ENCODE data around the gene TMBIM6. TPM values are rescaled to one million over a fixed set of nuclear protein-coding genes. Genes with fewer than 3 reads are reported as not detected.
A peak's percentile ranks its signal among the peaks of the same experiment; 100 is the strongest.

The TMBIM6 gene
- total RNA-seq, 2 experiments from 2014 or later, result 437 to 443 TPM

DNA sequence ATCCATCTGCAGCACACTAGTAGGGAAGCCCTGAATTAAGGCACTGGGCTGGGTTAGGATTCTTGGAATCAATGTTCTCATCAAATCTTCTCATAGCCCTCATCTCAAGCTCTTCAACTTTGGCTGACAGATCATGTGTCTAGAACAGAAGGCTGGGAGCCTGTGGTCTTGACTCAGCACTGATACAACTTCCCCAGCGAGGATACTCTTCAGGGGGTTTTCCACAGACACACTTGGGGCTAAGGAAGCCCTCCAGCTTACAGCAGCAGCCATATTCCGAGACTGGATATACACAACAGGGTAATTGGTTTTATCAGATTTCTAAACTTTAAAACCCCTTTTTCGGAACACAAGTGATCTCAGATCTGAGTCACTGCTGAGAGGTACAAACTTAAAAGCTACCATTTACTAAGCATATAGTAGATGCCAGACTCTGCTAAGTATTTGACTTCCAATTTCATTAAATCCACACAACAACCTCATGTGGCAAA is 37.7 kb upstream of the TMBIM6 start:
- ATAC-seq, result peak; percentile 37
- intact Hi-C loops (cut with micrococcal nuclease), result loop anchor here (5.0 kb wide), 1 partner anchor 41 kb away; no protein-coding TSS in a partner anchor
- Mint-ChIP-seq H3K27me3 (no peaks in the 10 kb centered on the region), H3K27ac (peak overlapping the region; percentile 66), H3K4me1 (ENCODE audit: low read depth) (peaks cover 58% of the 10 kb centered on the region), H3K36me3 (ENCODE audit: low read depth) (peaks cover 4% of the 10 kb centered on the region), H3K4me3 (peak overlapping the region; percentile 16), H3K9me3 (no peaks in the 10 kb centered on the region)
- ChIA-PET CTCF (interaction anchor here (0.7 to 19.2 kb wide), 22 partner anchors 12 to 356 kb away, joined by 3 to 556 read pairs (median 5); partner anchors contain the start of genes PRPF40B and TMBIM6), POLR2A (interaction anchor here (0.7 to 2.8 kb wide), 19 partner anchors 8 to 438 kb away, joined by 3 to 24 read pairs (median 5); partner anchors contain the start of genes TMBIM6 and TUBA1C)
- DNase-seq, result peak; percentile 80
- TF ChIP-seq, protein P1, sequence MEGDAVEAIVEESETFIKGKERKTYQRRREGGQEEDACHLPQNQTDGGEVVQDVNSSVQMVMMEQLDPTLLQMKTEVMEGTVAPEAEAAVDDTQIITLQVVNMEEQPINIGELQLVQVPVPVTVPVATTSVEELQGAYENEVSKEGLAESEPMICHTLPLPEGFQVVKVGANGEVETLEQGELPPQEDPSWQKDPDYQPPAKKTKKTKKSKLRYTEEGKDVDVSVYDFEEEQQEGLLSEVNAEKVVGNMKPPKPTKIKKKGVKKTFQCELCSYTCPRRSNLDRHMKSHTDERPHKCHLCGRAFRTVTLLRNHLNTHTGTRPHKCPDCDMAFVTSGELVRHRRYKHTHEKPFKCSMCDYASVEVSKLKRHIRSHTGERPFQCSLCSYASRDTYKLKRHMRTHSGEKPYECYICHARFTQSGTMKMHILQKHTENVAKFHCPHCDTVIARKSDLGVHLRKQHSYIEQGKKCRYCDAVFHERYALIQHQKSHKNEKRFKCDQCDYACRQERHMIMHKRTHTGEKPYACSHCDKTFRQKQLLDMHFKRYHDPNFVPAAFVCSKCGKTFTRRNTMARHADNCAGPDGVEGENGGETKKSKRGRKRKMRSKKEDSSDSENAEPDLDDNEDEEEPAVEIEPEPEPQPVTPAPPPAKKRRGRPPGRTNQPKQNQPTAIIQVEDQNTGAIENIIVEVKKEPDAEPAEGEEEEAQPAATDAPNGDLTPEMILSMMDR (IDR thresholded peaks at IDR 0.05), result no peak

DNA sequence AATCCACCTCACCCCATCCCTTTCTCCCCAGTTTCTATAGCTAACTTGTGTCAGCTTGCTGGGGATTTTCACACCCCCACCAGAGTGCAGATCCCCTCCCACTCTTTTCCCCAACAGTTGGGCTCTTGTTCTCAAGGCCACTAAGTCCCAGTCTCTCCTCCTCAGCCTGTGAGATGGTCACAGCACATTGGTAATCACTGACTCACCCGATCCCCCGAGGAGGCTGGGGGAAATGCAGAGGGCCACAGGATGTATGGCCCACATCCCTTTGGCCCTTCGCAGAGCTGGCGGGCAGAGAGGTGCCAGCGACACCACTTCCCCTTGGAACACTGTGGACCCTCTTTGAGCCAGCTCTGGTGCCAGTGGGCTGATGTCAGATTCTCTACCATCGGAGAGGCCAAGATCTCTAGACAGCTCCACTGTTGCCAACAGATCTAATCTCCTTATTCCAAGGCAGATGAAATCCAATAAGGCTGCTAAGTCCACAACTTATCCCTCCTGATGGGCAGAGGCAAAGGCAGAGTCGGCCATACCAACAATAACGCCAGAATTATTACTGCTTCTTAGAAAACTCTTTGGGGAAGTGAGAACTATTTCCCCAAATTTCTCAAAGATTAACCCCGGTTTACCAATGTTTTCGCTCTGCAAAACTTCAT is 35.8 kb upstream of the TMBIM6 start:
- ChIA-PET CTCF (interaction anchor here (0.7 to 19.2 kb wide), 13 partner anchors 10 to 347 kb away, joined by 3 to 556 read pairs (median 7); partner anchors contain the start of genes PRPF40B and TMBIM6), POLR2A (interaction anchor here (0.6 to 2.2 kb wide), 16 partner anchors 31 to 83 kb away, joined by 3 to 9 read pairs (median 4); partner anchors contain the start of genes PRPF40B and TMBIM6)
- ATAC-seq (peak; percentile 7), DNase-seq (peak; percentile 64)
- Mint-ChIP-seq H3K4me1 (ENCODE audit: low read depth) (peaks cover 46% of the 10 kb centered on the region), H3K9me3 (no peaks in the 10 kb centered on the region), H3K4me3 (peak overlapping the region; percentile 86), H3K36me3 (ENCODE audit: low read depth) (peaks cover 4% of the 10 kb centered on the region), H3K27ac (peak overlapping the region; percentile 82), H3K27me3 (peaks cover 2% of the 10 kb centered on the region)
- TF ChIP-seq, protein P1 (IDR thresholded peaks at IDR 0.05), result no peak
- intact Hi-C loops (cut with micrococcal nuclease), result loop anchor here (2.0 kb wide), 1 partner anchor 61 kb away; no protein-coding TSS in a partner anchor

DNA sequence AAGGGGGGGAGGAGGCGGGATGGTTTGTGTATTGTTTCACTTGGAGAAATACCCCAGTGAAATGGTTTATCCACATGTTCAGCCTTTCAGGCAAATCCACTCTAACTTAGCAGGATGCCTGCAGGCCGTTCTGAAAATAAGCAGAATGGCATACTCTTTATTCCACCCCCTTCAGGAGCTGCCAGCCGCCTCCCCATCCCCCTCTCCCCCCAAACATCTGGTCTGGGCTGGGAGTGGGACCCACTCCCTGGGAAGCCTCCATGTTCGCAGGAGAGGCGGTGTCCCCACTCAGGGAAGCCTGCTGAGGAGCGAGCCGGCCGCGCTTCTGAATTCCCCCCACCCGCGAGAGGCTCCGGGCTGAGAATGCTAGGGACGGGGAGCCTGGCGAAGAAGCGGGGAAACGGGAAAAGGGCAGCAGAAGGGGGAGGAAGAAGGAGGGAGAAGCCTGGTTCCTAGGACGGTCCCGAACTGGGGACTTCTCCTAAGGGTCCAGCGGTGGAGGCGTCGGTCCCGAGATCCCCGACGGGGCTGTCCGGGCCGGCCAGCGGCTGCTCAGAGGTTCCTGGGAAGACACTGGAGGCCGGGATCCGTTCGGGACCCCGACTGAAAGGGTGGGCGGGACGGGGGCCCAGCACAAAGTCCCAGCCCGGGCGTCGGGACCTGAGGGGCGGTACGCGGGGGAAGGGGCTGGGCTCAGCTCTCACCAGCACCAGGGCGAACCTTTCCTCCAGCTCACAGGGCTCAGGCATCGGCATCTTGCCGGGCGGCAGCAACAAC is 34.8 kb upstream of the TMBIM6 start:
- Mint-ChIP-seq H3K4me1 (ENCODE audit: low read depth) (peaks cover 46% of the 10 kb centered on the region), H3K4me3 (peak overlapping the region; percentile 86), H3K27ac (peak overlapping the region; percentile 82), H3K9me3 (no peaks in the 10 kb centered on the region), H3K27me3 (peaks cover 10% of the 10 kb centered on the region), H3K36me3 (ENCODE audit: low read depth) (peaks cover 4% of the 10 kb centered on the region)
- POLR2A ChIA-PET, result interaction anchor here (0.6 to 2.2 kb wide), 15 partner anchors 17 to 84 kb away, joined by 3 to 9 read pairs (median 3); partner anchors contain the start of genes PRPF40B and TMBIM6
- TF ChIP-seq, protein P1 (IDR thresholded peaks at IDR 0.05), result no peak
- CTCF ChIA-PET, result interaction anchor here (0.8 to 19.2 kb wide), 13 partner anchors 8 to 133 kb away, joined by 3 to 556 read pairs (median 7); partner anchors contain the start of genes PRPF40B and TMBIM6
- ATAC-seq (peak; percentile 16), DNase-seq (peak; percentile 36)
- intact Hi-C loops (cut with micrococcal nuclease), result loop anchor here (2.0 kb wide), 1 partner anchor 62 kb away; no protein-coding TSS in a partner anchor

DNA sequence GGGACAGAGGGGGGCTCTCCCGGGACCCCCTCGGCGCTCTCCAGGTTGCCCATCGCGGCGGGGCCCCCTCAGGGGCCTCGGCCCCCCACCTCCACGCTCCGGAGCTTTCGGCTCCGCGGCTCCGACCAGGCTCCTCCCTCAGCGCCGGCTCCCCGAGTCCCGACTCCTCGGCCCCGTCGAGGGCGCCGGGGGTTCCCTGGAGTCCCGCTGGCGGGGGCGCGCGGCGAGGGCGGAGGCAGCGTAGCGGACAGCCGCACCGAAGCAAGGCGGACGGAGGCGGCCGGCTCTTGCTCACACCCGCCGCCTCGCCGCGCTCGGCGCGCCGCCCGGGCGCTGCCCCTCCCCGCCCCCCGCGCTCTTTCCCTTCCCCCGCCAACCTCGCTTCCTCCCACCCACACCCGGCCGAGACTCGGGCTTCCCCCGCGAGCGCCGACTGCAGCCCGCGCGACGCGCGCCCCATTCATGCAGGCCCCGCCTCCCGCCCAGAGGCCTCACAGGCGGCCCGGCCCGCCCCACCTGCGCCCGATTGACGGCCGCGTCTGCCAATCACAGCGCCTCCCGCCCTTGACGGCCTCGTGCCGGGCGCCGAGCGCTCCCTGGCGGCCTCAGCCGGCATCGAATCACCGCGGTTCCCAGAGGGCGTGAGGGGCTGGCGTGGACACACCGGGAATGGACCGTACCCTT is 34.1 kb upstream of the TMBIM6 start, which contains the start of gene FMNL3:
Gene FMNL3 (minus strand): TSS at position 278 of the 684 bp plus-strand sequence. CDS start 225 bp downstream, at position 53.
- Mint-ChIP-seq H3K36me3 (ENCODE audit: low read depth) (peaks cover 4% of the 10 kb centered on the region), H3K4me1 (ENCODE audit: low read depth) (peaks cover 43% of the 10 kb centered on the region), H3K9me3 (no peaks in the 10 kb centered on the region), H3K27me3 (peaks cover 12% of the 10 kb centered on the region), H3K4me3 (peak within 1 kb of the TSS; percentile 86), H3K27ac (peak within 1 kb of the TSS; percentile 86)
- CTCF ChIA-PET, result interaction anchor here (0.8 to 19.2 kb wide), 16 partner anchors 9 to 115 kb away, joined by 3 to 556 read pairs (median 5); partner anchors contain the start of genes PRPF40B and TMBIM6
- TF ChIP-seq, protein P1 (IDR thresholded peaks at IDR 0.05), result peak; percentile 97
- intact Hi-C loops (cut with micrococcal nuclease), result loop anchor here (2.0 kb wide), 1 partner anchor 62 kb away; no protein-coding TSS in a partner anchor
- DNase-seq, result peak; percentile 98
- ATAC-seq, result peak; percentile 91
- POLR2A ChIA-PET, result interaction anchor here (0.6 to 2.2 kb wide), 13 partner anchors 9 to 83 kb away, joined by 3 to 9 read pairs (median 3); partner anchors contain the start of gene TMBIM6

Data from activated CD8-positive, alpha-beta T cell treated with anti-CD3 and anti-CD28 coated beads for 36 hours (primary cell).